Right lobe of liver (tissue), 6 donors: ENCODE data around the gene LINC01488. TPM values are rescaled to one million over a fixed set of nuclear protein-coding genes. Genes with fewer than 3 reads are reported as not detected.

Experiments used
- ATAC-seq, 4 donors: fragments of 200-7000 bp; cut with Tn5 transposase; one replicate each; pipeline ENCODE4 v1.9.1; 2020; ENCODE audit warnings: mild to moderate bottlenecking in 4 of 4, moderate library complexity in 4 of 4
- DNase-seq, 3 donors: peaks; one replicate each; pipeline ENCODE4 v3.0.0-alpha.2; 2020
- H3K27ac ChIP-seq, 3 donors: fragments of 200-600 bp; one replicate each; pipeline ENCODE4 v1.8.0; 2022
- H3K27me3 ChIP-seq, 2 donors: fragments of 200-600 bp; one replicate each; pipeline ENCODE4 v1.8.0; 2022
- H3K36me3 ChIP-seq, 4 donors: fragments of 200-600 bp; sonication (generic) in 1 of 4; one replicate each; pipeline versions ENCODE4 v1.5.1 to v1.8.0; 2017 to 2022; ENCODE audit warnings: control low read depth in 1 of 4
- H3K4me1 ChIP-seq, 4 donors: fragments of 200-600 bp; sonication (generic) in 1 of 4; one replicate each; pipeline versions ENCODE4 v1.5.1 to v1.8.0; 2017 to 2022; ENCODE audit warnings: control low read depth in 1 of 4
- H3K4me3 ChIP-seq, 3 donors: fragments of 200-600 bp; one replicate each; pipeline ENCODE4 v1.8.0; 2022
- H3K9me3 ChIP-seq, 4 donors: fragments of 200-600 bp; sonication (generic) in 1 of 4; one replicate each; pipeline versions ENCODE4 v1.5.1 to v1.8.0; 2017 to 2022; ENCODE audit warnings: control low read depth in 1 of 4
- POLR2A ChIP-seq: fragments of 450-650 bp; IDR thresholded peaks from one replicate; pipeline ENCODE4 v1.6.1; 2017; ENCODE audit warnings: antibody characterized with exemption, mild to moderate bottlenecking
- WGBS: methylation state at CpG from one replicate; pipeline ENCODE4 v1.1.6; 2018; ENCODE audit warnings: low coverage, low lambda C conversion rate; ENCODE audit not compliant: insufficient coverage; ENCODE audit errors: missing lambda C conversion rate; 5-methylcytosine and 5-hydroxymethylcytosine counted together
- intact Hi-C, 2 donors: fragments of 100-400 bp; cut with DNase I; formaldehyde crosslinking; loops; one replicate each; pipeline versions ENCODE4 v1.11.2 to v1.14.1; 2022
- long read RNA-seq: library from polyadenylated mRNA; unstranded; transcript quantifications from one replicate; pipeline ENCODE4 v2.0.0, GENCODE V29; 2019
- total RNA-seq, 6 experiments: library from RNA; depleted of rRNA in 2 of 6; stranded (reverse); fragments of >200 nt in 2 of 6; fragmentation: NEBNext Ultra II Directional in 3 of 6; extraction: Animal tissue kit (Norgen Biotek cat#: 25700) in 3 of 6; gene quantifications; one replicate each; pipeline versions ENCODE4 v1.1.0 to v1.2.4, GENCODE V29; 2016 to 2023
- TF ChIP-seq, protein P1 (sequence below), 4 donors: fragments of 200-600 bp in 3 of 4; fragments of 450-650 bp in 1 of 4; IDR thresholded peaks; one replicate each; pipeline versions ENCODE4 v1.5.1 to v1.8.0; 2016 to 2022; ENCODE audit warnings: antibody characterized with exemption in 4 of 4, mild to moderate bottlenecking in 2 of 4
- donor health status: DM: no; HTN: yes; CAD: no.
- donor health status: DM: no; HTN: no; CAD: no.
- donor health status: DM: no; HTN: no; CAD: no.
- donor health status: DM: no; HTN: yes; CAD: no.
- donor health status: DM: no; HTN: yes; CAD: no.

Gene LINC01488
- total RNA-seq: 10 to 100 TPM in 1 of 6 experiments, 1 to 10 TPM in 3, under 1 TPM in 1, not detected in 1; 0.63 to 22.9 (median 1.1) TPM
- long read RNA-seq: 0 reads

DNA sequence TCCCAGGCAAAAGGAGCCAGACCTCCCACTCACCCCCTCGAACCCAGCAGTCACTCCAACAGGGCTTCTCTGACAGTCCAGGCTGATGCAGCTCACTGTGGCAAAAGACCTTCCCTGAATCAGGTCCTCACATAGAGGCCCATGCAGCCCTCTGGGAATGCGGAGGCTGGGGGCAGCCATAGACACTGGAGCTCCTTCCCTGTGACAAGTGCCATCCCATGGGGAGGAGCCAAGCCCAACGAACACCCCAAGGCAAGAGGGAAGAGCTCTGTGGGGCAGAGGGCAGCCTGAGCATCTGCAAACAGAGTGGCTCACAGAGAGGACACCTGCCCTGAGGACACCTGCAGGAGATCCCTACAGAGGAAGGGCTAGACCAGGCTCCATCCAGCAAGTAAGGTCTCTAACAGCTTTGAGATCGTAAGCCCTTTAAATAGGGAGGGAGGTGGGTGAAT, at the start of gene LINC01488:
Gene LINC01488, plus strand, starts transcription at position 271 of the 452 bp plus-strand sequence.
- no peaks in the 10 kb centered on the region for H3K27me3 ChIP-seq
- no peak within 1 kb of the TSS for H3K4me3 ChIP-seq
- H3K27ac ChIP-seq: no peak within 1 kb of the TSS
- ATAC-seq (no peak), DNase-seq (peak in 2 of 3 donors; percentile 16 to 26)
- H3K4me1 ChIP-seq: peaks cover 0 to 18% (median 0%) of the 10 kb centered on the region in 4 donors
- intact Hi-C loops: no loop called here
- WGBS: 60% methylated on average over 2 of the region's 4 CpGs
- TF ChIP-seq, protein P1, sequence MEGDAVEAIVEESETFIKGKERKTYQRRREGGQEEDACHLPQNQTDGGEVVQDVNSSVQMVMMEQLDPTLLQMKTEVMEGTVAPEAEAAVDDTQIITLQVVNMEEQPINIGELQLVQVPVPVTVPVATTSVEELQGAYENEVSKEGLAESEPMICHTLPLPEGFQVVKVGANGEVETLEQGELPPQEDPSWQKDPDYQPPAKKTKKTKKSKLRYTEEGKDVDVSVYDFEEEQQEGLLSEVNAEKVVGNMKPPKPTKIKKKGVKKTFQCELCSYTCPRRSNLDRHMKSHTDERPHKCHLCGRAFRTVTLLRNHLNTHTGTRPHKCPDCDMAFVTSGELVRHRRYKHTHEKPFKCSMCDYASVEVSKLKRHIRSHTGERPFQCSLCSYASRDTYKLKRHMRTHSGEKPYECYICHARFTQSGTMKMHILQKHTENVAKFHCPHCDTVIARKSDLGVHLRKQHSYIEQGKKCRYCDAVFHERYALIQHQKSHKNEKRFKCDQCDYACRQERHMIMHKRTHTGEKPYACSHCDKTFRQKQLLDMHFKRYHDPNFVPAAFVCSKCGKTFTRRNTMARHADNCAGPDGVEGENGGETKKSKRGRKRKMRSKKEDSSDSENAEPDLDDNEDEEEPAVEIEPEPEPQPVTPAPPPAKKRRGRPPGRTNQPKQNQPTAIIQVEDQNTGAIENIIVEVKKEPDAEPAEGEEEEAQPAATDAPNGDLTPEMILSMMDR (IDR thresholded peaks at IDR 0.05): no peak
- TF ChIP-seq POLR2A: no peak
- H3K9me3 ChIP-seq: no peaks in the 10 kb centered on the region
- no peaks in the 10 kb centered on the region for H3K36me3 ChIP-seq

- no peak for TF ChIP-seq POLR2A
- TF ChIP-seq, protein P1 (IDR thresholded peaks at IDR 0.05): no peak
- 82% methylated on average over 3 of the region's 14 CpGs for WGBS
- H3K27me3 ChIP-seq: no peaks in the 10 kb centered on the region
- ATAC-seq: no peak
- peaks cover 0 to 47% (median 19%) of the 10 kb centered on the region in 4 donors for H3K4me1 ChIP-seq
- no peak overlapping the region for H3K4me3 ChIP-seq
- no peaks in the 10 kb centered on the region for H3K36me3 ChIP-seq
- DNase-seq: peak in 1 of 3 donors; percentile 35
- intact Hi-C loops: loop anchor here in 1 of 2 donors (10.0 kb wide), 1 partner anchor 127 kb away; no protein-coding TSS in a partner anchor
- H3K27ac ChIP-seq: no peak overlapping the region
- H3K9me3 ChIP-seq: no peaks in the 10 kb centered on the region
These were observed 49.3 kb upstream of the LINC01488 start for GRCh38 chr11:69431893-69432738.

DNA sequence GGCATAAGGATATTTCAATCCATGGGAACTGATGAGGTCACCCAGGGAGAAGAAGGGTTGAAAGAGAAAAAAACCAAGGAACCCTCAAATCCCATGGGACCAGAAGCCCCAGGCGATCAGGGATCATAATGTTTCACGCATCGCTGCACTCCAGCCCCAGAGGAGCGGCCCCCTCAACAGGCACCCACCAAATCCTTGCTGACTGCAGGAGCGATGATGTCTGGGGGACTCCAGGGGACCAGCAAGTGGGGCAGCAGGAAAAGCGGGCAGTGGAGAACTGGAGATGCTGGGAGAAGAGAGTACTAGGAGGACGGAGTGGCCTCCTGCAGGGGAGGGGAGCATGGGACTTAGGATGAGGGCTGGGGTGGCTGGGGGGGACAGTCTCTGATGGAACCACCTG, 47.7 kb upstream of the LINC01488 start:
- Histone ChIP-seq H3K27me3 (no peaks in the 10 kb centered on the region), H3K4me3 (no peak overlapping the region), H3K27ac (no peak overlapping the region), H3K4me1 (peaks cover 0 to 33% (median 11%) of the 10 kb centered on the region in 4 donors), H3K36me3 (no peaks in the 10 kb centered on the region), H3K9me3 (no peaks in the 10 kb centered on the region)
- WGBS: 85% methylated on average over 5 of the region's 7 CpGs
- ATAC-seq: no peak
- peak in 1 of 3 donors; percentile 18 for DNase-seq
- TF ChIP-seq, protein P1 (IDR thresholded peaks at IDR 0.05): no peak
- no peak for TF ChIP-seq POLR2A
- intact Hi-C loops: loop anchor here in 1 of 2 donors (10.0 kb wide), 1 partner anchor 129 kb away; no protein-coding TSS in a partner anchor

- intact Hi-C loops: loop anchor here in 1 of 2 donors (10.0 kb wide), 1 partner anchor 130 kb away; no protein-coding TSS in a partner anchor
- Histone ChIP-seq H3K4me3 (no peak overlapping the region), H3K36me3 (no peaks in the 10 kb centered on the region), H3K27me3 (no peaks in the 10 kb centered on the region), H3K4me1 (peaks cover 0 to 26% (median 11%) of the 10 kb centered on the region in 4 donors), H3K9me3 (no peaks in the 10 kb centered on the region), H3K27ac (no peak overlapping the region)
- TF ChIP-seq, protein P1 (IDR thresholded peaks at IDR 0.05): no peak
- TF ChIP-seq POLR2A: no peak
- no CpG with 5 or more reads among the region's 11 CpGs for WGBS
- DNase-seq (peak in 1 of 3 donors; percentile 34), ATAC-seq (no peak)
These were observed 47.0 kb upstream of the LINC01488 start for GRCh38 chr11:69434471-69434931.
